Motor neuron (in vitro differentiated cells): Measurements from ENCODE around the gene UNC13C. TPM values are rescaled to one million over a fixed set of nuclear protein-coding genes. Genes with fewer than 3 reads are reported as not detected.

Experiments used
- ATAC-seq, 8 experiments: fragments of 200-7000 bp; cut with Tn5 transposase; replicated peaks in 6 of 8; 2 replicates each; pipeline ENCODE4 v1.8.0; 2021; ENCODE audit warnings: mild to moderate bottlenecking in 8 of 8, moderate library complexity in 8 of 8
- H3K27ac ChIP-seq, 2 donors: fragments of 250-450 bp; sonication (Bioruptor Pico); 2 replicates each; pipeline ENCODE4 v1.9.0; 2021; ENCODE audit warnings: antibody characterized with exemption in 2 of 2, mild to moderate bottlenecking in 2 of 2, moderate library complexity in 1 of 2
- H3K4me1 ChIP-seq, 2 donors: fragments of 250-450 bp; sonication (Bioruptor Pico); replicated peaks in 1 of 2; 2 replicates each; pipeline ENCODE4 v1.6.1; 2021; ENCODE audit warnings: antibody characterized with exemption in 2 of 2, mild to moderate bottlenecking in 2 of 2, moderate library complexity in 1 of 2
- H3K4me3 ChIP-seq, 5 donors: fragments of 250-450 bp; sonication (Bioruptor Pico); 2 replicates each; pipeline ENCODE4 v1.9.0; 2021; ENCODE audit warnings: antibody characterized with exemption in 5 of 5, mild to moderate bottlenecking in 5 of 5, moderate library complexity in 4 of 5
- WGBS, 10 experiments: fragments of 450-650 bp; shearing (Covaris generic); methylation state at CpG; one replicate each; pipeline ENCODE4 v1.0.0; 2022; 5-methylcytosine and 5-hydroxymethylcytosine counted together
- in situ Hi-C, 9 experiments: fragments of 400-800 bp; cut with MboI; loops; one replicate each; pipeline ENCODE4 v1.15.0; 2021; ENCODE audit warnings: low sequenced_read_pairs in 9 of 9, low pct_unique_long_range_greater_than_20kb in 2 of 9; ENCODE audit not compliant: unreplicated experiment in 9 of 9
- total RNA-seq, 8 experiments: library from RNA; unstranded; fragments of 300-600 nt; gene quantifications; 2 replicates each; pipeline versions ENCODE4 v1.2.3 to v1.2.4, GENCODE V29; 2022

Gene UNC13C
- total RNA-seq, 8 experiments from 2014 or later = 0.10 to 1.1 (median 0.26) TPM; not detected in 2

DNA sequence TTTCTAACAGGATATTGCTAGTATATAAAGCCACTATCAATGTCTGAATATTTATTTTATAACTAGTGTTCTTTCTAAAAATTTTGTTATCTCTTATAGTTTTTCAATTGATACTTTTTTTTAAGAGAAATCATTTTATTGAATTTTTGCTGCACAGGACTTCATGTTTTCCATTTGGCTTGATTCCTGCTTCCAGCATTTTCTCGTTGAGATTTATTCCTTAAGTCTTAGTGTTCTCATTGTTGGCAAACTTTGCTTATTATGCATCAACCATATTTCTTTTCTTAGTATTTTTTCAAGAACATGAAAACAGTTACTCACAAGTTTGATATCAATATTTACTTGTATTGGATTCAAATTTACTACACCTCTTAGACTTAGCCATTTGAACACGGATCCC, 113.4 kb downstream of the UNC13C start:
- H3K27ac ChIP-seq = no peak overlapping the region
- H3K4me1 ChIP-seq = no peaks in the 10 kb centered on the region
- H3K4me3 ChIP-seq = no peak overlapping the region
- WGBS, 10 experiments = 0 to 93% (median 47%) methylated on average over 1 to 2 of the region's 2 CpGs
- no peak for ATAC-seq
- in situ Hi-C loops = no loop called here

DNA sequence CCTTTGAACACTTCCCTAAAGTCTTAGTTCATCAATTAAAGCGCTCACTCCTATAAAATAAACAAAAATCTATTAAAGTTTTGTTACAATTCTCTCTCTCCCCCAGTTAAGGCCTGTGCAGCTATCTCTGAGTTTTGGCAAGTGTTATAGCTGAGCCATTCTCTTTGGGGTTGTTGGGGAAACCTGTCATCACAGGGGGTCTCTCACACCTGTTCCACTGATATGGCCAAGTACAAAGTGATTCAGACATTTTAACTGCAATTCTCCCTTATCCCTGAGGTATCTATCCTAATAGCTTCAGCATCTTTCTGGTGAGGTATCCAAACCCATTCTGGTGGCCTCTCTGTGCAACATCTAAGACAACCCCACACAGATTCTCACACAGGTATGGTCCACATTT, 116.4 kb downstream of the UNC13C start:
- ATAC-seq = no peak
- no peak overlapping the region for H3K27ac ChIP-seq
- 0 to 80% (median 38%) methylated on average over 1 of the region's 1 CpG; no CpG with 5 or more reads in 2 of the 10 experiments for WGBS, 10 experiments
- no peak overlapping the region for H3K4me3 ChIP-seq
- H3K4me1 ChIP-seq = no peaks in the 10 kb centered on the region
- in situ Hi-C loops = no loop called here

DNA sequence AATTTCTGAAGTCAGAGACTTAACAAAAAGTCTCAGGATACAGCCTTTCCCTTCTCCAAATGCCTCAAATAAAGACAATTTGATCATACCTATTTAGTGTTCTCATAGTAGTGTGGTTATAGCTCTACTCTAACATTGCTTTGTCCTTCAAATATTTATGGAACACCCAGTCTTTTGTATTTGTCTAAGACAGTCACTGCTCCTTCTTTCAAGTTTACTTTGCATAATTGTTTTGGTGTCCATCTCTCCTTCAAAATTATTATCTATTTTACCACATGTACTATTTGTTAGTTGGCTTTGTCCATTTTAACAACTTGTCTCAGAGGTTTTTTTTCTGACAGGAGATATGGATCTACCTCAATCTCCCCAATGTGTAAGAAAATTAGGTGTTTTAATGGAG, 118.8 kb downstream of the UNC13C start:
- in situ Hi-C loops = no loop called here
- Histone ChIP-seq H3K4me1 (no peaks in the 10 kb centered on the region), H3K27ac (no peak overlapping the region)

DNA sequence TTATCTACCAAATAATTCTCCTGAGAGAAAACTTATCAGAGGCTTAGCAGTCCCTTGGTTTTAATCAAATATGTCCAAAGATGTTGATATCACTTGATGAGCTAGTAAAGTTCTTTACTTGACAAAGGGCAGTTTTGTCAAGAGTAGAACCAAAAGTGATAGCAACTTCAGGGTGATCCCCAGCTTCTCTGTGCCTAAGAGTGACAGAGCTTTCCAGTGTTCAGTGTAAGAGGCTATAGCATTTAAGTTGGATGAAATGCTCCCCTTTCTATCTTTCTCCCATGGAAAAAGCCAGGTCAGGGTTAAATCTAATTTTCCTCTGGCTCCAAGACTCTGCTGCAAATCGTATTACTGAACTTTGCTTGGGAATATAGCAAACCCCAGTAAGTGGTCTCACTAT, 120.8 kb downstream of the UNC13C start:
- Histone ChIP-seq H3K4me1 (no peaks in the 10 kb centered on the region), H3K4me3 (no peak overlapping the region), H3K27ac (no peak overlapping the region)
- ATAC-seq = no peak
- in situ Hi-C loops = no loop called here
- WGBS, 10 experiments = 0 to 63% (median 30%) methylated on average over 1 of the region's 1 CpG; no CpG with 5 or more reads in 4 of the 10 experiments

More for the DNA sequence above, 118.8 kb downstream of the UNC13C start:
- no peak overlapping the region for H3K4me3 ChIP-seq
- no peak for ATAC-seq

DNA sequence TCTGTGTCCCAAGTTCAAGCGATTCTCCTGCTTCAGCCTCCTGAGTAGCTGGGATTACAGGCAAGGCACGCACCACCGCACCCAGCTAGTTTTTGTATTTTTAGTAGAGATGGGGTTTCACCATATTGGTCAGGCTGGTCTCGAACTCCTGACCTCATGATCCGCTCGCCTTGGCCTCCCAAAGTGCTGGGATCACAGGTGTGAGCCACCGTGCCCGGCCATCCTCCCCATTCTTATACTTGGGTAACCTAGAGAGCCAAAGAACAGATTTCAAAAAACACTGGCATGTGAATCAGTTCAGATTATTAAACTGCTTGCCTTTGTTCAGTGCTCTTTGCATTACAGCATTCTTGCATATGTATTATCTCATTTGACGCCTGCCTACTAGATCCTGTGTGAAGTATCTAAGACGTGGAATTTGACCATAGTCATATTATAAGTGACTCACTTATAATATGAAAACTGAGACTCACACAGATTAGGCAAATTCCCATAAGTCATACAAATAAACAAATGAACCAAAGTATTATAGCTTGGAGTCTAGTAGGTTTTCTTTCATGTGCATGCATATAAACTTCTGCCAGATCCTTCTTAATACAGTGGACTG, 123.5 kb downstream of the UNC13C start:
- ATAC-seq = no peak
- H3K4me3 ChIP-seq = no peak overlapping the region
- H3K4me1 ChIP-seq = no peaks in the 10 kb centered on the region
- H3K27ac ChIP-seq = no peak overlapping the region
- in situ Hi-C loops = no loop called here
- 0 to 83% (median 67%) methylated on average over 1 to 10 of the region's 10 CpGs; no CpG with 5 or more reads in 1 of the 10 experiments for WGBS, 10 experiments

DNA sequence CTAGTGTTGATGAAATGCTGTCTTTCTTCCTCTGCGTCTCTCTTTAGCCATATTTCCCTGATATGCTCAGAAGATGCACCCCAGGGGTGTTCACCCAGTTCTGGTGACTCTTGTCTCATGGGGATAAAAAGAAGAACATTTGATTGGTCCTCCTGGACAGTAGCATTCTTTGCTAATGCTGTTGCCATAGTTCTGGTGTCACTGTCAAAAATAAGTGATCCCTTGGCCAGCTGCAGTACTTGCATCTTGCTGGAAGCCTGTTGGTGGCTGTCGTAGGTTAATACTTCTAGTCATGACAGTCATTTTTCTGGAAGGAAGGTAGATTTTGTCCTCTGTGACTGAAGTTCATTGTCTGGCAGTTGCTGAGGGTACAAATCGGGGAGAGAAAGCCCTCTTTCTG, 124.5 kb downstream of the UNC13C start:
- no peaks in the 10 kb centered on the region for H3K4me1 ChIP-seq
- H3K4me3 ChIP-seq = no peak overlapping the region
- no peak overlapping the region for H3K27ac ChIP-seq
- no peak for ATAC-seq
- in situ Hi-C loops = no loop called here
- 0 to 94% (median 40%) methylated on average over 1 to 2 of the region's 3 CpGs; no CpG with 5 or more reads in 1 of the 10 experiments for WGBS, 10 experiments

DNA sequence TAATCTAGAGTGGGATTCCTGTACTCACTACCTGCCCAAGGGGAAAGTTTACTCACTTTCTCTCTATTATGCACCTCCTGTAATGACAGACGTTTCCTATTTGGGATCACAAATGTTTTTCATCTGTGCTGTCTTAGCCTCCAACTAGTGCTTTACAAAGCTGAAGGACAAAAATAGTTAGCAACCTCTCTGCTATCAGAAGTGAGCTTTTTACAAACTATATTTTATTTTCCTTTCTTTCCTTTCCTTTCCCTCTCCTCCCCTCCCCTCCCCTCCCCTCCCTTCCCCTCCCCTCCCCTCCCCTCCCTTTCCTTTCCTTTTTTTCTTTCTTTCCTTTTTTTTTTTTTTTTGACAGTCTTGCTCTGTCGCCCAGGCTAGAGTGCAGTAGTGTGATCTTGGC, 130.8 kb downstream of the UNC13C start:
- in situ Hi-C loops = no loop called here
- no peaks in the 10 kb centered on the region for H3K4me1 ChIP-seq

DNA sequence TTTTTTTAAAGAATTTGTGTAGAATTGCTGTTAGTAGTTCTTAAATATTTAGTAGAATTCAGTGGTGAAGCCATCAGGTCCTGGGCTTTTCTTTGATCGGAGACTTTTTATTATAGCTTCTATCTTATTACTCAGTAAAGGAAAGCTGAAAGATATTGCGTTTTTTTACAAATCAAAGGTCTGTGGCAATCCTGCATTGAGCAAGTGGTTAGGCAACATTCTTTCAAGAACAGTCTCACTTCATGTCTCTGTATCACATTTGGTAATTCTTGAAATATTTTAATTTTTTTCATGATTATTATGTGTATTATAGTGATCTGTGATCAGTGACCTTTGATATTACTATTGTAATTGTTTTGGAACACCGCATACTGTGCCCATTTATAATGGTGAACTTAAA, 140.8 kb downstream of the UNC13C start:
- in situ Hi-C loops = no loop called here
- no peak for ATAC-seq
- no peak overlapping the region for H3K27ac ChIP-seq
- no peak overlapping the region for H3K4me3 ChIP-seq
- WGBS, 10 experiments = 22 to 100% (median 71%) methylated on average over 1 to 3 of the region's 3 CpGs; no CpG with 5 or more reads in 1 of the 10 experiments
- no peaks in the 10 kb centered on the region for H3K4me1 ChIP-seq

More for the DNA sequence above, 130.8 kb downstream of the UNC13C start:
- H3K27ac ChIP-seq = no peak overlapping the region
- no peak overlapping the region for H3K4me3 ChIP-seq
- no peak for ATAC-seq
- 0 to 80% (median 55%) methylated on average over 1 of the region's 2 CpGs; no CpG with 5 or more reads in 6 of the 10 experiments for WGBS, 10 experiments

DNA sequence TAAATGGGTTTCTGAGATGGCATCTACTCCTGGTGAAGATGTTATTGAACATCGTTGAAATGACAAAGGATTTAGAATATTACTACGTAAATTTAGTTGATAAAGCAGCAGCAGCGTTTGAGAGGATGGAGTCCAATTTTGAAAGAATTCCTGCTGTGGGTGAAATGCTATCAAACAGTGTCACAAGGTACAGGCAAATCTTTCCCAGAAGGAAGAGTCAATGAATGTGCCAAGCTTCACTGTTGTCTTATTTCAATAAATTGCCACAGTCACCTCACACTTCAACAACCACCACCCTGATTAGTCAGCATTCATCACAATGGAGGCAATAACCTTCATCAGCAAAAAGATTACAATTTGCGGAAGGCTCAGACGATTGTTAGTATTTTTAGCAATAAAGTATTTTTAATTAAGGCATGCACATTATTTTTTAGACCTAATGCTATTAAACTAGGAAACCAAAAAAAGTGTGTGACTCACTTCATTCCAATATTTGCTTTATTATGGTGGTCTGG, 142.8 kb downstream of the UNC13C start:
- no peak overlapping the region for H3K4me3 ChIP-seq
- in situ Hi-C loops = no loop called here
- no peak for ATAC-seq
- H3K4me1 ChIP-seq = no peaks in the 10 kb centered on the region
- no peak overlapping the region for H3K27ac ChIP-seq
- 44 to 100% (median 74%) methylated on average over 2 to 5 of the region's 5 CpGs; no CpG with 5 or more reads in 1 of the 10 experiments for WGBS, 10 experiments

DNA sequence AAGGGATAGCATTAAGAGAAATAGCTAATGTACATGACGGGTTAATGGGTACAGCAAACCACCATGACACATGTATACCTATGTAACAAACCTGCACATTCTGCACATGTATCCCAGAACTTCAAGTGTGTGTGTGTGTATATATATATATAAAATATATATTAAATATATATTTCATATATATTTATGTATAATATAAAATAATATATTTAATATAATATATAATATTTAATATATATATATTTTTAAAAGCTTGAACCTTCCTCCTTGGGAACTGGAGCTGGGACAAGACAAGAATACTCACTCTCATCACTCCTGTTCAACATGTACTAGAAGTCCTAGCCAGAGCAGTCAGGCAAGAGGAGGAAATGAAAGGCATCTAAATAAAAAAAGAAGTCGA, 149.3 kb downstream of the UNC13C start:
- 0 to 90% (median 48%) methylated on average over 1 to 2 of the region's 2 CpGs; no CpG with 5 or more reads in 4 of the 10 experiments for WGBS, 10 experiments
- Histone ChIP-seq H3K4me3 (no peak overlapping the region), H3K27ac (no peak overlapping the region), H3K4me1 (no peaks in the 10 kb centered on the region)
- in situ Hi-C loops = no loop called here
- no peak for ATAC-seq

DNA sequence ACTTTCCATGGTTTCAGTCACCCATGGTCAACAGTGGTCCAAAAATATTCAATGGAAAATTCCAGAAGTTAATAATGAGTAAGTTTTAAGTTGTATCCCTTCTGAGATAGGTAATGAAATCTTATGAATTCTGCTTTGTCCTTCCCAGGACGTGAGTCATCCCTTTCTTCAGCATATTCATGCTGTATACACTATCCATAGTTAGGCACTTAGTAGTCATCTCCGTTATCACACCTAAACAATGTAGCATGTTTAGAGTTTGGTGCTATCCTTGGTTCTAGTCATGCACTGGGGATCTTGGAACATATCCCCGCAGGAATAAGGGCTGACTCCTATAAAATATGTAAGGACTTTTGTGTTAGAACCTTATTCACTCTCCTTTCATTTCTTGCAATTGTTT, 153.2 kb downstream of the UNC13C start:
- Histone ChIP-seq H3K27ac (no peak overlapping the region), H3K4me3 (no peak overlapping the region), H3K4me1 (no peaks in the 10 kb centered on the region)
- 7 to 93% (median 69%) methylated on average over 1 to 3 of the region's 3 CpGs; no CpG with 5 or more reads in 1 of the 10 experiments for WGBS, 10 experiments
- ATAC-seq = no peak
- in situ Hi-C loops = no loop called here

DNA sequence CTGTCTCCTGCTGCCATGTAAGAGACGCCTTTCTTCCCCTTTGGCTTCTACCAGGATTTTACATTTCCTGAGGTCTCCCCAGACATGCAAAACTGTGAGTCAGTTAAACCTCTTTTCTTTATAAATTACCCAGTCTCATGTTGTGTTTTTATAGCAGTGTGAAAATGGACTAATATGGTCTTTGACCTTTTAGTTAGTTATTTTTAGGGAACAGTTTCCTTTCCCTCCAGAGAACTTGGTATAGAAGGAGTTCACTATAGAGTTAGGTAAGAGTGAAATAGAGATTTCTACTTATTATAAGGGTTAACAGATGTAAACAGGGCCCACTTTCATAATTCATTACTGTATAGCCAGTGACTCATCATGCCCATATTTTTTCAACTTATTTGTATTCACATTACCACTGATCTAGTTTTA, 170.9 kb downstream of the UNC13C start:
- Histone ChIP-seq H3K4me3 (no peak overlapping the region), H3K27ac (no peak overlapping the region), H3K4me1 (no peaks in the 10 kb centered on the region)
- ATAC-seq = peak in 1 of 8 experiments; percentile 19
- in situ Hi-C loops = no loop called here
- WGBS, 10 experiments = 0 to 100% (median 66%) methylated on average over 1 of the region's 1 CpG; no CpG with 5 or more reads in 4 of the 10 experiments

DNA sequence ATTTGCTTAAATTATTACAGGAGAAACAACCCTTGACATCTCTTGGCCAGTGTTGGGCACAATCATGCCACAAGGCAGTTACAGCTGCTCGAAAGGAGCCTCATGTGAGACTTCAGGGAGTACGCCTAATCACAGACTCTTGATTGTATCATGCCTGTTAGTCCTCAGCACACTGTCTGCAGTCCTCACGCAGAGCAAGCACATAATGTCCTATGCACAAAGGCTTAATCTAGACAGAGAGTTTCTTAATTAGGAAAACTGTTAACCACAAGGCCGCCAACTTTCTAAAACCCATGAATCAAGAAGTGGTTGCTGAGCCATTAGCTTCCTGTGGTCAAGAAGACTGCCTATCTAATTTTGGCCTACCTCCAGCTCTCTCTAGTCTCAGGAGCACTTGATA, 172.0 kb downstream of the UNC13C start:
- 0 to 95% (median 57%) methylated on average over 1 to 4 of the region's 4 CpGs; no CpG with 5 or more reads in 1 of the 10 experiments for WGBS, 10 experiments
- ATAC-seq = peak in 2 of 8 experiments; percentile 63 to 96
- Histone ChIP-seq H3K27ac (no peak overlapping the region), H3K4me1 (no peaks in the 10 kb centered on the region), H3K4me3 (no peak overlapping the region)
- in situ Hi-C loops = no loop called here

DNA sequence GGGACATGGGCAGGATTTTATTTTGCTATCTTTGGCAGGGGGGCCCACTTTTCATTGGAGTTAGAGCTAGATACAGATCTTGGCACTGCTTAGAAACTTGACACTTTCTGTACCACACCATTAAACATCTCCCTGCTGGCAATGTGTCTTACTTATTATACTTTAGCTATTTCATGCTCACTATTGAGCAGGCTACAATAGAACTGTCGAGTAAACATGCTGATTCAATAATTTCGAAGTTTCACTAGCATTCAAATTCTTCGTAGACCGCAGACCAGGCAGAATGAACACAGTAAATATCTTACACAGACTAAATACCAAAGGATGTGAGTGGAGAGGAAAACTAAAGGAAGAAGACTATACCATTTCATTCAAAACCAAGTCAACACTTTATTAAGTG, 180.8 kb downstream of the UNC13C start:
- WGBS, 10 experiments = 0 to 86% (median 78%) methylated on average over 1 to 4 of the region's 4 CpGs; no CpG with 5 or more reads in 1 of the 10 experiments

More for the DNA sequence above, 180.8 kb downstream of the UNC13C start:
- no peak for ATAC-seq
- Histone ChIP-seq H3K27ac (no peak overlapping the region), H3K4me1 (no peaks in the 10 kb centered on the region), H3K4me3 (no peak overlapping the region)
- in situ Hi-C loops = no loop called here
